ACHN (cell line): ENCODE results near the gene MCTP1.
A peak's percentile ranks its signal among the peaks of the same experiment; 100 is the strongest.
"Not testable (repeated sequence)": the region's sequence is repeated elsewhere in the genome, so short reads cannot be mapped to it uniquely, and the experiment has no call there.

Experiments
- DNase-seq: peaks from one replicate; pipeline ENCODE4 v3.0.0-alpha.2; 2015
- in situ Hi-C: cut with HindIII; loops from 2 replicates; pipeline ENCODE4 v1.10.0; 2017; ENCODE audit warnings: low sequenced_read_pairs, low pct_ligation_motif_present, low pct_unique_long_range_greater_than_20kb

The MCTP1 gene

DNA sequence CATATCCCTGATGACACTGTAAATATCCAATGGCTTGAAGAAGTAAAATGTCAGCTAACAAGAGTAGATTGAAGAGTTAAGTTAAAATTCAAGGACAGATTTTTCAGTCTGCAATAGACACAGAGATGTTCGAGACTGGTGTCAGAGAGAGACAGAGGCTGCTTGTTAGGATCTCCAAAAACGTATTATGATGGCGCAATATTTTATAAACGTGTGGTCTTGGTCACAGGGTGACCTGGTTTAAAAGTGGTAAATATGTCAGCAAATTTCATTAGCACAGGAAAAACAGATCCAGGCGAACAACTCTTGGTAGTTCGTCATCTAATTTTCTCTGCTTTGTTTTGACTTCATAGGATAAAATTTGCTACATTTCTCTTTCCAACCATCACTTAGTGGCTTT lies 317.4 kb downstream of the MCTP1 start:
- in situ Hi-C loops, result no loop called here
- no peak for DNase-seq

DNA sequence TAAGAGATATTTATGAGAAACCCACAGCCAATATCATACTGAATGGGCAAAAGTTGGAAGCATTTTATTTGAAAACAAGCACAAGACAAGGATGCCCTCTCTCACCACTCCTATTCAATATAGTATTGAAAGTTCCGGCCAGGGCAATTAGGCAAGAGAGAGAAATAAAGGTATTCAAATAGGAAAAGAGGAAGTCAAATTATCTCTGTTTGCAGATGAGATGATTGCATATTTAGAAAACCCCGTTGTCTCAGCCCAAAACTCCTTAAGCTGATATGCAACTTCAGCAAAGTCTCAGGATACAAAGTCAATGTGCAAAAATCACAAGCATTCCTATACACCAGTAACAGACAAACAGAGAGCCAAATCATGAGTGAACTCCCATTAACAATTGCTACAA lies 325.6 kb downstream of the MCTP1 start:
- DNase-seq, in situ Hi-C loops: not testable (repeated sequence)

DNA sequence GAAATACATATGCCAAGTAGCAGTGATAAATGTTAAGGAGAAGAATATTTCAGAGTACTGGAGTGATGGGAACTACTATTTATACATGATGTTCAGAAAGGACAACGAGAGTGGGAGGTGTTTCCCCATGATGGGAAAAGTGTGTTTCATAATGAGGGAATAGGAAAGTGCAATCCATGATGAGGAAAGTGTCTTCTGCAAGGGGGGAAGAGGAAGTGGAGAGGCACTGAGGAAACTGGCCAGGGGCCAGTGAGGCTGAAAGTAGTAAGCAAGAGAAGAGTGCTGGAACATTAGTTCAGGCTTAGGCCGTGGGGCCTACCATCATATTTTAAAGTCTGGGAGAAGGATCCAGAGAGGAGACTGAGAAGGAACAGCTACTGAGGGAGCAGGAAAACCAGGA lies 339.2 kb downstream of the MCTP1 start:
- in situ Hi-C loops, result no loop called here
- no peak for DNase-seq

DNA sequence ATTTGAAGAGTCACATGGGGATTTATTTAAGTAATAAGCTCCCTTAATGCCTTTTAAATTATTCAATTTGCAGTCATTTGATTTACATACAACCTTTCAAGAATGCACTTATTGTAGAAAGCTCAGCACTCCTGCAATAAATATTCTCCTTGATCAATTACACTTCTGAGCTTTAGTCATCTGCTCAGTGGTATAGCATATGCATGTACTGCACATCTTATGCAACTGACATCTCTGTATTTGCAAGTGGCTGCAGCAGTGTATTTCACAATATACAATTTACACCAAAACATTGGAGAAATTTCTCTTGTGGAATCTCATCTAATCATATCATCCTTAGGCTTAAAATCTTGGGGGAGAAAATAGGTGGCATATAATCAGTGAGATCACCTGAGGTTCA lies 340.7 kb downstream of the MCTP1 start:
- in situ Hi-C loops, result no loop called here
- no peak for DNase-seq

DNA sequence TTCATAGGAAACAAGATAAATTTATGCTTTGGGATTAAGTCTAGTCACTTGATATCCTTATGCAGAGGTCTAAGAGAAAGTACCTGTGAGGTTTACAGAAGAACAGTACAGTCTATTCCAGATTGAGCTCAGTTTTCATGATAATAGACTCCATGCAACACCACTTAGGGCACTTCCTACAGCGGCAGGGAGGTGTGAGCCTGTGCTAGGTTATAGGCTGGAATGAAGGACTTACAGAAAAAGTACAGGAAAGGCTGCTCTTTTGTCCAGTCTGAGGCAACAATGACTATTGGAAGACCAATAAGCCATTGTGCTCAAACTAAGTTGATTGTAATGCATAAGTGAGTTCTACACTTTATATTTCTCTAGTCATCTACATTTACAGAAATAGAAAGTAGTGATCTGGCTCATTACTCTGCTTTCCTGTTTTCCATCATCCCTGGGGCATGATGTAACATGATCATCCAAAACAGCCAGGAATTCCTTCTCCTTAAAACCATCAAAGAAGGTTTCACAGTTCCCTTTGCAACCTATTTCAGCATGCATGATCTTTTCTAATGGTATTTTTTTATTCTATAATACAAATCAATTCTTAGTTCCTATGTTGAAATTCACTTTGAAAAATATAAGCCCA lies 343.7 kb downstream of the MCTP1 start:
- in situ Hi-C loops, result no loop called here

DNA sequence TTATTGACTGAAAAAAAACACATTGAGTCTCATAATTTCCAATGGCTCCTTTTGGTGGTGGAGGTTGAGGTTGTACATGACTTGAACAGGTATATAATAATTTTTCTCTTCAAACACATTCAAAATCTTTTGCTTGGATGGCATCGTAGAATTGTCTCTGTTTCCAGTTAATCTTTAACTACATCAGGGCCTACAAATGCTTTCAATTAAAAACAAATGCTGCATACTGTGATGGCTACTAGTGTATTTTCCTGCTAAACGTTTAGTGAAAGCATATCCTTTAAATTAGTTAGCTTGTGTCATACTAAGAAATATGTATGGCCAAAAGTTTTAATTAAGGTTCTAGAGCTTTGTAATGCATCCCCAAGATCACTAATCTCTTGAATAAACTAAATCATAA lies 352.6 kb downstream of the MCTP1 start:
- in situ Hi-C loops, result no loop called here
- DNase-seq, result no peak

More for the DNA sequence above, 343.7 kb downstream of the MCTP1 start:
- DNase-seq, result no peak

DNA sequence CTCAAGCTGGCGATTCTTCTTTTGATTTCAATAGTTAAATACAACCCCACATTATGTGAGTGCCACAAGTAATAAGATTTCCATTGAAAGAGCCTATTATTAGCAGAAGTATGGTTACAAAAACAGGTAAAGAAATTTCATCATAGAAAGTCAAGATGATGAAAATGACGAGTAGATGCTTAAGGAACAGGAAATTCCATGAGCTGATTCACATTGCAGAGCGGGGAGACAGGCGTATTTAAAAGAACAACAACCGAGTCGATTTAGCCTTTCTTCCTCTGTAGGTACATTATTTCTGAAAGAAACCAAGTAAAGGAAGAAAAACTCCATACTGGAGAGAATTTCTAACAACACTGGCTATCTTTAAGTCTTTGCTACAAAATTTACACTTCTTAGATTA lies 356.0 kb downstream of the MCTP1 start:
- no peak for DNase-seq
- in situ Hi-C loops, result no loop called here

DNA sequence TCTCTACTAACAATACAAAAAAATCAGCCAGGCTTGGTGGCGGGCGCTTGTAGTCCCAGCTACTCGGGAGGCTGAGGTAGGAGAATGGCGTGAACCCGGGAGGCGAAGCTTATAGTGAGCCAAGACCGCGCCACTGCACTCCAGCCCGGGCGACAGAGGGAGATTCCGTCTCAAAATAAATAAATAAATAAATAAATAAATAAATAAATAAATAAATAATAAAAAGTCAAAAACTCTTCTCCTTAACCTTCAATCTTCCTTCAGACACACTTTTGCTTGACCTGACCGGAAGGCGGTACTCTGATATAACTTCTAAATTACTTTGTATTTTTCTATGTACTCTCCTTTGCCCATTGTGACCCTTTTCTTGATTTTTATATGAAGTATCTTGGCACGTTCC lies 364.3 kb downstream of the MCTP1 start:
- in situ Hi-C loops, result no loop called here
- no peak for DNase-seq

DNA sequence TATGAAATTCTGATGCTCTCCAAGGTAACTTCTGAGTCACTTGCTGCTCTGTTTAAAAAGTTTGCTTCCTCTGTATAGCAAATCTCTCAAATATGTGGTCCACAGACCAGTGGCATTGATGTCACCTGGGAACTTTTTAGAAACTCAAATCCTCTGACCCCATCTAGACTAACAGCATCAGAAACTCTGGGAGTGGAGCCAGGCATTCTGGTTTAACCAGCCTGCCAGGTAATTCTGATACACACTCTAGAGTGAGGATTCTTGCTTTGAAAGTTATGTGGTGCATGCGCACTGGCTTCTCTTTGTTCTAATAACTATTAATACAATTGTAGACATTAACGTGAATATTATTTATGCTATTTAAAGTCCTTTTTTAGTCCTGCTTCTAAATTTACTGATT lies 368.3 kb downstream of the MCTP1 start:
- no peak for DNase-seq
- in situ Hi-C loops, result no loop called here

DNA sequence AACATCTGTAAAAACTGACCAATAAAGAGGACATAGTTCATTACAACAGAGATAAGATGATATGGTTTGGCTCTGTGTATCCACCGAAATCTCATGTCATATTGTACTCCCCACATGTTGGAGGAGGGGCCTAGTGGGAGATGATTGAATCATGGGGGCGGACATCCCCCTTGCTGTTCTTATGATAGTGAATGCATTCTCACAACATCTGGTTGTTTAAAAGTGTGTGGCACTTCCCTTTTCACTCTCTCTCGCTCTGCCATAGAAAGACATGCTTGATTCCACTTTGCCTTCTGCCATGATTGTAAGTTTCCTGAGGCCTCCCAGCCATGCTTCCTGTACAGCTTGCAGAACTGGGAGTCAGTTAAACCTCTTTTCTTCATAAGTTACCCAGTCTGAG lies 373.6 kb downstream of the MCTP1 start:
- in situ Hi-C loops, result no loop called here
- DNase-seq, result no peak

DNA sequence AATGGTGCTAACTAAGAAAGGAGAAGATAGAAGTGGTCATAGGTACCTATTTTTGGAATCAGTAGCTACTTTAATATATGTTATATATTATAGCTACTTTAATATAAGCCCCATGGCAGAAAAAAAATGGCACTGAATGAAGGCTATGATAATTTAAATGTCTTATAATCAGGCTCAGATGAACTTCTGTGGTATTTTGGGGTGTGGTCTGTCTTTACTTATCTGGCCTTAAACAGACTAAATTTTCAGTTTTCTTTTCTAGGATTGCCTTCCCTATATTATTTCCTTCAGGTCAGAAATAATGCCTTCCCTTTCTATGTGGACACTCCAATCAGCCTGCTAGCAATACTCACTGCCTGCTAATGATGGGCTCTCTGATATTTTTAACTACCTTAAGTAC lies 374.2 kb downstream of the MCTP1 start:
- no peak for DNase-seq
- in situ Hi-C loops, result no loop called here

DNA sequence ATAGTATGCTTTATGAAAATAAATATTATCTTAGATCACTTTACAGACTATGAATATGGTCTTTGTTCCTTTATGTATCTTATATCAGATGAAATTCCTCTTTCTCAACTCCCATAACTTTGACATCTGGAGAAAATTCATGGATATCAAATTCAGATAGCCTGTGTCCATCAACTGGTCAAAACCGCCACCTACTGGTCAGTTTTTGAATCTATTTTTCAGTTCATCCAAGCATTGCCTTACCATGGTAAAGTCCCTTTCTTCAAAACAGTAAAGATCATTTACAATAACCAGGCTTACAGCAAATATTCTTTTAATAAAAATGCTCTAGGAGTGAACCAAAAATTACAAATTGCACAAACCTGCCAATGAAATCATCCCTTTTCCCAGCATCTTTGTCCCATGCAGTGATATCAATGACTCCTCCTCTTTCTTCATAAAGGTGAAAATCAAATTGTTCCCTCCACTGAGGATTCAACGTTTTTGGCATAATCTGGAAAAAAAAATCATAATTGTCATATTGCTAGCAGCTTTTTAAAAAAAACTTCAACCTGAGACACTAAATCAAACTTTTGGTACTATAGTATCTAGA lies 375.9 kb downstream of the MCTP1 start:
- DNase-seq, result peak; percentile 56

DNA sequence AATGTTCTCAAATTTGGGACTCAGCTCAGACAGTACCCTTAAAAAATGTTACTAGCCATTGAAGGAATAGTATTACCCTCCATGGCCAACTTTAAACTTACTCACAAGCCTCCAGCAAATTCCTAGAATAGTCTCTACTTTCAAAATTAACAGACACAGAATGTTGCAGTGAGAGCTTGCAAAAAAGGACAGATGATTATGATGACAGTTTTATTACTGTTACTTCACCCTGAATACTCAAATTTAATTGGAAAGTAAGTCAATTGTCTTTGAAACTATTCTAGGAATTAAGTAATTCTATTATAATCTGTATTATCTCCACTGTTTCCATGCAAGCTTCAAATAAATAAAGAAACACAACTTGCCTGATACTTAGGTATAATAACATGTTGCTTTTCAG lies 378.1 kb downstream of the MCTP1 start:
- in situ Hi-C loops, result no loop called here

More for the DNA sequence above, 375.9 kb downstream of the MCTP1 start:
- in situ Hi-C loops, result no loop called here

DNA sequence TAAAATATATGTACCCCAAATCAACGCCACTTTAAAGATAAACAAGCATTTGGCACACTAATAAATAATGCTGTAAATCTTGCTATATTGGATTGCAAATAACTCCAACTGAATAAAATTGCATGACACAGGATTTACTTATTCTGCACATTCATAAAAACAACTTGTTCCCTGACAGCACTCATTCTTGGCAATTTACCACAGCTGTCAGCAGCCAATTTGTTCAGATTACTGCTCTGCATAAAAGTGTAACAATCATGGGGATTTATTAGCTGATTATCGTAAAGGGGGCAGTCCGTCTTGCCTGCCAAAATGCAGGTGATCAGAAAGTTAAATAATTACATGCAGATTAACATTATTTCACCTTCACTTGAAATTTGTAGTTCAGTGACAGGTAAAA lies 381.2 kb downstream of the MCTP1 start:
- no peak for DNase-seq
- in situ Hi-C loops, result no loop called here

More for the DNA sequence above, 378.1 kb downstream of the MCTP1 start:
- DNase-seq, result no peak

DNA sequence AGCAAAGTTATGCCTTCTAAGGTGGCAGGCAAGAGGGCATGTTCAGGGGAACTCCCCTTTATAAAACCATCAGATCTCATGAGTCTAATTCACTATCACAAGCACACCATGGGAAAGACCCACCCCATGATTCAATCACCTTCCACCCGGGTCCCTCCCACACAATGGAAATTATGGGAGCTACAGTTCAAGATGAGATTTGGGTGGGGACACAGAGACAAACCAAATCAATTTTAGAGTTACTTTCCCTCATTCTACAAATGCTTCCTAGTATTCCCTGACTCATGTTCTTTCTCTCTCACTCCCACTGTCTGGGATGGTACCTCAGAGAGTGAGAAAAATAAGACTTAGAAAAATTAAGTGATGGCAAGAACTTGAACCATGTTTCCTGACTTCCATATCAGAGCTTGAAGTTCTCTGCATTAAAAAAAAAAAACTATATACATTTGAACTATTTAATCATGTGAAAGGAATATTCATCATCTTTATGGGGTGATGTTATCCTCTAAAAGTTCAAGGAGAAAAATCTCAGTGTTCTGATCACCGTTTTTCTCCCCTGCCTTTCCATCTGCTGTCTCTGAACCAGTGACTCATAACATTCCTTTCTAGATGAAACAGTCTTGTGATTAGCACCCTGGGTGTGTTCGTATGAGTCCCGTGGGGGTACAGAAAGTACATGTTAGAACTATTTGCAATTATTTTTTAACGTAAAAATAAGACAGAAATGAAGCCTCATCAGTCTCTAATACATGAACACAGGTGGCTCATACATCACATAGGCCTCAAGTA lies 383.5 kb downstream of the MCTP1 start:
- in situ Hi-C loops, result no loop called here
- peak; percentile 83 for DNase-seq

DNA sequence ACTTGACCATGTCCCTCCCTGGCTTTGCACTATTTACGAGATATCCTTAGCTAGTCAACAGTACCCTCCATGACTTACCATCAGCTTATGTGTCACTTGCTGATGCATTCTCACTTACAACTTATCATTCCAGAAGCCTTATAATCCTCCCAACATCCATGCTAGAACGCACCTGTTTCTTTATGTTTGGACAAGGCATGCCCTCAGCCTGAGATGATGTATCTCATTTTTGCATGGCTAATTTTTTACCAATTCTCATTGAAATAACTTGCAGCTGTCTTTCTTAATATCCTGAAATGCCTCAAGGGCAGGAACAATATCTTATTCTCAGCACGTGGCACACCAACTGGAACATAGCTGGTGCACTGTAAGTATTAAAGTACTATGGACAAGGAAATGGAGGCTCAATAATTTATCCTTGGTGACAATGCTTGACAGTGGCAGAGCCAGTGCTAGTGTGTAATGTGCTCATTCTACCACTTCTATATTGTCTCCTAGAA lies 384.8 kb downstream of the MCTP1 start:
- in situ Hi-C loops, result no loop called here

DNA sequence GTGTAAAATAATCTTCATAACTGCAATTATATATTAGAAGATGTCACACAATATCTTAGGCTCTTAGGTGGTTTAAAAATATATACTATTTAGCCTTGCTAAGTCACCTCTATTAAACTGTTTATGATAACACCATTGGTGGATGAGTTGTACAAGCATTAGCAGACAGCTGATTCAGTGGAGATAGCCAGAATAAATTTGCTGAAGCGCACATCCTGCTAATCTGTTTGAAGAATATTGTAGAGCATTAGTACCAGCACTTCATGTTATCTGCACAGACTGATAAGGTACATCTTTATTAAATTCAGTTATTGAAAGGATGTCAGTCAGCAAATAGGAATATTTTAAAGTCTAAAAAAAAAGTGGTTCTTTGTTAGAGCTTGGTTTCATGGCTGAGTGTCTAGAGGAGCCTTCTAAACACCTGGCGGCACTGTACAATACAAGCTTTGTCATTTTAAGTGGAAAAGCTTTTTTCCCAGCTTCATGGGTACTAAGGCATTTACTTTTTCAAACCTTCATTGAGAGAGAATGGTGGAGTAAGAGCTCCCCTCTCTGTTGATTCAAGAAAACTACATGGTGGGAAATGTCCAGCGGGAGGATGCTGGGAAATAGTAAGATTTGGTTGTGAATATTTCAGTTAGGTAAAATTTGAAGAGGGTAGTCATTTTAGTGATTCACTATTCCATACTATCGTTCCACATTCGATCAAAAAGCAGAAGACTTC lies 391.3 kb downstream of the MCTP1 start:
- peak; percentile 7 for DNase-seq
- in situ Hi-C loops, result no loop called here

More for the DNA sequence above, 384.8 kb downstream of the MCTP1 start:
- no peak for DNase-seq

DNA sequence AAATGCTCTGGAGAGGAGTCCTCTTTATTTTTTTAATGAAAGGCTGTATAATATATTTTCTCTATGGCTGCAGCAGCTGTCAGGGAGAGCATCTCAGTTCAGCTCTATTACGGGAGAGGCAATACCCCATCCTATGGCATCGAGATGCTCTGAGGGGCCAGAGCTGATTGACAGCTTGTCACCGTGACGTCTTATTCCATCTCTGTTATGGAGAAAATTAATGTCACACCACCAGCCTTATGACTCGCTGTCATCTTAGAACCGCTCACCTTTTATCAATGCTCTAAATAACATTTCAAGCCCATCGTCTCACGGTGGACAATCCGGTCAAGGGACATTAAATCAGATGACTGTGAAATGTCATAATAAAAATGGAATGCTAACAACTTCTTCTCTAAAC lies 392.9 kb downstream of the MCTP1 start:
- no peak for DNase-seq

DNA sequence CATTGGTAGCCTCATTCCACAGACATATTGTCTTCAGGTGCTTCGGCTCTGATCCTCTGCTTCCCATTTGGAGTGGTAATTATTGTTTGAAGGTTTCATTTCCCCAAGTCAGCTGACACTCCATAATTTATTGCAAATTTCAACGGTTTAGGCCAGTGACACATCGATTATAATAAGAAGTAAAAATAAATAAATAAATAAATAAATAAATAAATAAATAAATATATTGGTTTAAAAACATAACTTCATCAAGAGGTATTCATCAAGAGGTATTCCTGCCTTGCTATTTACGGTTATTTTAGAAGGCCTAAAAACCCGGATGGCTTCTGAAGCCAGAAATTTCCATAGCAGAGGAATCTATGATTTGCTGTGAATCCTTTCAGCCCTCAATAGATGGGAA lies 393.3 kb downstream of the MCTP1 start:
- no peak for DNase-seq
- in situ Hi-C loops, result no loop called here

More for the DNA sequence above, 392.9 kb downstream of the MCTP1 start:
- in situ Hi-C loops, result no loop called here
